HG03060 (cell line): ENCODE measurements around the gene DIP2C.
A peak's percentile ranks its signal among the peaks of the same experiment; 100 is the strongest.
"Not testable (repeated sequence)": the region's sequence is repeated elsewhere in the genome, so short reads cannot be mapped to it uniquely, and the experiment has no call there.

Experiments used
- ATAC-seq: cut with Tn5 transposase; IDR thresholded peaks from one replicate; pipeline ENCODE4 v1.9.1; 2021; ENCODE audit warnings: low read depth, moderate number of reproducible peaks; ENCODE audit not compliant: unreplicated experiment

Gene DIP2C

GRCh38 chr10:306675-307185, 382.7 kb downstream of the DIP2C start:
- no peak for ATAC-seq

GRCh38 chr10:306007-306674, 383.3 kb downstream of the DIP2C start:
- ATAC-seq: no peak

- no peak for ATAC-seq
Measured at GRCh38 chr10:305034-305433, 384.4 kb downstream of the DIP2C start.

GRCh38 chr10:301536-301935, 387.9 kb downstream of the DIP2C start:
- ATAC-seq: no peak

- ATAC-seq: not testable (repeated sequence)
Measured at GRCh38 chr10:300580-300979, 388.9 kb downstream of the DIP2C start.

- ATAC-seq: no peak
Measured at GRCh38 chr10:299969-300368, 389.5 kb downstream of the DIP2C start.

GRCh38 chr10:299512-299911, 390.0 kb downstream of the DIP2C start:
- no peak for ATAC-seq

- no peak for ATAC-seq
Measured at GRCh38 chr10:298033-298432, 391.4 kb downstream of the DIP2C start.

GRCh38 chr10:297567-297966, 391.9 kb downstream of the DIP2C start:
- ATAC-seq: no peak

- no peak for ATAC-seq
Measured at GRCh38 chr10:293636-294035, 395.8 kb downstream of the DIP2C start.

GRCh38 chr10:290026-290725, 399.3 kb downstream of the DIP2C start:
- ATAC-seq: no peak

GRCh38 chr10:289581-289980, 399.9 kb downstream of the DIP2C start:
- no peak for ATAC-seq

- ATAC-seq: no peak
Measured at GRCh38 chr10:288316-289200, 400.9 kb downstream of the DIP2C start.

GRCh38 chr10:287814-288213, 401.7 kb downstream of the DIP2C start:
- ATAC-seq: no peak

- ATAC-seq: no peak
Measured at GRCh38 chr10:287026-287709, 402.3 kb downstream of the DIP2C start.

- ATAC-seq: no peak
Measured at GRCh38 chr10:285216-285615, 404.3 kb downstream of the DIP2C start.

- peak; percentile 72 for ATAC-seq
Measured at GRCh38 chr10:283916-284356, 405.5 kb downstream of the DIP2C start.

- no peak for ATAC-seq
Measured at GRCh38 chr10:283140-283479, 406.4 kb downstream of the DIP2C start.

GRCh38 chr10:282294-283139, 407.0 kb downstream of the DIP2C start:
- ATAC-seq: no peak

- no peak for ATAC-seq
Measured at GRCh38 chr10:279655-280054, 409.8 kb downstream of the DIP2C start.
